Mucosa of rectum (tissue), 2 donors: ENCODE results near the gene GTF3C2.

ENCODE experiments used
- H3K27ac ChIP-seq, 2 donors: one replicate each; pipeline ENCODE4 v1.7.0; 2013; ENCODE audit warnings: inconsistent platforms in 2 of 2, low read depth in 2 of 2, low read length in 2 of 2
- H3K27me3 ChIP-seq, 2 donors: one replicate each; pipeline ENCODE4 v1.7.0; 2013; ENCODE audit warnings: low read length in 2 of 2; ENCODE audit not compliant: control insufficient read depth in 2 of 2, insufficient read depth in 2 of 2
- H3K36me3 ChIP-seq, 2 donors: one replicate each; pipeline ENCODE4 v1.7.0; 2013; ENCODE audit warnings: low read length in 2 of 2; ENCODE audit not compliant: control insufficient read depth in 2 of 2, insufficient read depth in 2 of 2
- H3K4me1 ChIP-seq, 2 donors: one replicate each; pipeline ENCODE4 v1.7.0; 2013; ENCODE audit warnings: low read length in 2 of 2, mild to moderate bottlenecking in 1 of 2; ENCODE audit not compliant: control insufficient read depth in 2 of 2, insufficient read depth in 2 of 2
- H3K4me3 ChIP-seq, 2 donors: one replicate each; pipeline ENCODE4 v1.7.0; 2013; ENCODE audit warnings: low read length in 2 of 2
- H3K9ac ChIP-seq, 2 donors: one replicate each; pipeline ENCODE4 v1.7.0; 2013; ENCODE audit warnings: low read length in 2 of 2, low read depth in 1 of 2, mild to moderate bottlenecking in 1 of 2
- H3K9me3 ChIP-seq, 2 donors: one replicate each; pipeline ENCODE4 v1.7.0; 2013; ENCODE audit warnings: low read length in 2 of 2; ENCODE audit not compliant: control insufficient read depth in 2 of 2
- donor health status: healthy.
- donor health status: Normal muscosa, but diverticular disease.

GTF3C2 gene

DNA sequence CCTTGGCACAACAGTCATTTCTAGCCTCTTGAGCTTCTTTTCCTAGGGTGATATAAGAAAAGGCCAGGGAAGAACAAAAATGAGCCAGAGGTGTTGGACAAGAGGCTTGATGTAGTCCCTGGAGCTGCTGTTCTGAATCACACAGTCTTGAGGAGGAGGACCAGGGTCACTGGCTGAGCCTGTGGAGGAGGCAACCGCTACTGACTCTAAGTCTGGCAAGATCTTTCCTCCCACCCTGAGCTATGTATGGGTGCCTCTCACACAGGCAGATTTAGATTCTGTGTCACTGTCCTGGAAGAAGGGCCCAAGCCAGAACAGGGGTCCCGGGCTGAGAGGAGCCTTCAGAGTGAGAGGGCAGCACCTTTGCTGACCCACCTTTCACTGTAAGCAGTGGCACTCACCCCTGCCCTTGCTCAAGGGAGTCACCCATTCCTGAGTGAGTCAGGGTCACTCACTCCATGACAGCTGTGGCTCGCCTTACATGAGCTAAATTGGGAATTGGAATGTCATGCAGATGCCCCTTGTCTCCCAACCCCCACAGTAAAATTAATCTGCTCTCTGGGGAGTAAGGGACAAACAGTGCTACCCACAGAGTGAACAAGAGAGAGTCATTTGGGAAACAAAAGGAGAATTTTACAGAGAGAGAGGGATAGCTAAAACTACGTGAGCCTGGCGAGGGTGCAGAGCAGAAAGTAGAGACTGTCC, 74.6 kb downstream of the GTF3C2 start, which contains the start of gene TRIM54:
TRIM54 (plus strand) TSS at position 575 of the 705 bp plus-strand sequence. CDS start 303 bp downstream, outside the sequence.
- no peaks in the 10 kb centered on the region for H3K4me1 ChIP-seq
- H3K27me3 ChIP-seq = peaks cover 9 to 10% of the 10 kb centered on the region in 2 donors
- no peaks in the 10 kb centered on the region for H3K9me3 ChIP-seq
- H3K4me3 ChIP-seq = no peak within 1 kb of the TSS
- H3K27ac ChIP-seq = no peak within 1 kb of the TSS
- H3K9ac ChIP-seq = no peak within 1 kb of the TSS
- H3K36me3 ChIP-seq = no peaks in the 10 kb centered on the region

- no peaks in the 10 kb centered on the region for H3K4me1 ChIP-seq
- H3K9ac ChIP-seq = no peak overlapping the region
- H3K4me3 ChIP-seq = no peak overlapping the region
- peaks cover 9 to 10% of the 10 kb centered on the region in 2 donors for H3K27me3 ChIP-seq
- H3K9me3 ChIP-seq = no peaks in the 10 kb centered on the region
- H3K27ac ChIP-seq = no peak overlapping the region
- no peaks in the 10 kb centered on the region for H3K36me3 ChIP-seq
Measured at GRCh38 chr2:27281442-27281841, 75.1 kb downstream of the GTF3C2 start.

- Histone ChIP-seq H3K36me3 (no peaks in the 10 kb centered on the region), H3K27ac (no peak overlapping the region), H3K4me3 (no peak overlapping the region)
Measured at GRCh38 chr2:27280826-27281225, 75.7 kb downstream of the GTF3C2 start.

DNA sequence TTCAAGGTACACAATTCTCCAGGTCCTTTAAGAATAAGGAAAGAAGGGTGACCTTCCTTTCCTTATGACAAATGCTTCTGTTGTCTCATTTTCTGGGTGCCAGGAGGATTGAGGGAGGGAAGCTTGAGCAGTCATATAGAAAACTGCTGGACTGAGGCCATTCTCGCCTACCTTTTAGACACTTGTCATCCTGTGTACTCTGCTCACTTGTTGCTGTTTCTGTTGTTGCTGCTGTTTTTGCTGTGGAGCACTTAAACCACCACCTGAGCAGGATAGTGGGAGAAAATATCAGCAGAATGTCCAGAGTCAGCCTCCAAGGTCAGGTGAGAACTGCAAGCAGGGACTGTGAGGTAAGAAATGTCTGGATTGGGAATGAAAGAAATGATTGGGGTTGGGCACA, 78.6 kb downstream of the GTF3C2 start:
- H3K27me3 ChIP-seq = peaks cover 4 to 6% of the 10 kb centered on the region in 2 donors
- no peaks in the 10 kb centered on the region for H3K36me3 ChIP-seq
- H3K27ac ChIP-seq = no peak overlapping the region

More at GRCh38 chr2:27280826-27281225, 75.7 kb downstream of the GTF3C2 start:
- Histone ChIP-seq H3K9me3 (no peaks in the 10 kb centered on the region), H3K4me1 (no peaks in the 10 kb centered on the region), H3K9ac (no peak overlapping the region), H3K27me3 (peaks cover 9 to 10% of the 10 kb centered on the region in 2 donors)

More for the DNA sequence above, 78.6 kb downstream of the GTF3C2 start:
- Histone ChIP-seq H3K9me3 (no peaks in the 10 kb centered on the region), H3K4me1 (no peaks in the 10 kb centered on the region), H3K9ac (no peak overlapping the region), H3K4me3 (no peak overlapping the region)
